ENCODE results near the gene MGAM2.
"Not testable (repeated sequence)": the region's sequence is repeated elsewhere in the genome, so short reads cannot be mapped to it uniquely, and the experiment has no call there.

The MGAM2 gene

DNA sequence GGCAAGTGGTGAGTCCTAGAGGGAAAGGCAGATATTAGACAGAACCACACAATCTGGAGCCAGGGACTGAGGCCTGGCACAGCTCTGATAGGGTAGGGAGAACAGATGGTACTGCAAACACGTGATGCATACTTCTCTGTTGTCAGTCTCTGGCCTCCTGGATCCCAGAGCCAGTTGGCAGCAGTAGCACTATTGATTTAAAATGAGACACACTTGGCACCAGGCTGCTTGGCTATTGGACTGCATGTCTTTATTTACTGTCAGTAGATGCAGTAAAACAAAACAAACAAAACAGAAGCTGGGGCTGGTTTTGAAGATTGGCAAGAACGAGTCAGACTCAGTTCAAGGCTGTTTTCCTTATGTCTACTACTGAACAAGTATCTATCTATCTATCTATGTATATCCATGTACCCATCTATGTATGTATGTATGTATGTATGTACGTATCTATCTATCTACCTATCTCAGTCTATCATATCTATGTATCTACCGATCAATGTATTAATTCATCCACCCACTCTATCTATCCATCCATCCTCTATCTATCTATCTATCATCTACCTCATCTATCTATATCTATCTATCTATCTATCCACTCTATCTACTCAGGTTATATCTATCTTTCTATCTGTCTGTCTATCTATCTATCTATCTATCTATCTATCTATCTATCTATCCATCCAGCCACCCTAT lies 23.4 kb upstream of the MGAM2 start:
- DNase-seq (ENCODE audit: low spot score), result no peak
- in situ Hi-C loops (cut with MboI; ENCODE audit: low sequenced_read_pairs, unreplicated experiment), result no loop called here
- TF ChIP-seq, protein P1, sequence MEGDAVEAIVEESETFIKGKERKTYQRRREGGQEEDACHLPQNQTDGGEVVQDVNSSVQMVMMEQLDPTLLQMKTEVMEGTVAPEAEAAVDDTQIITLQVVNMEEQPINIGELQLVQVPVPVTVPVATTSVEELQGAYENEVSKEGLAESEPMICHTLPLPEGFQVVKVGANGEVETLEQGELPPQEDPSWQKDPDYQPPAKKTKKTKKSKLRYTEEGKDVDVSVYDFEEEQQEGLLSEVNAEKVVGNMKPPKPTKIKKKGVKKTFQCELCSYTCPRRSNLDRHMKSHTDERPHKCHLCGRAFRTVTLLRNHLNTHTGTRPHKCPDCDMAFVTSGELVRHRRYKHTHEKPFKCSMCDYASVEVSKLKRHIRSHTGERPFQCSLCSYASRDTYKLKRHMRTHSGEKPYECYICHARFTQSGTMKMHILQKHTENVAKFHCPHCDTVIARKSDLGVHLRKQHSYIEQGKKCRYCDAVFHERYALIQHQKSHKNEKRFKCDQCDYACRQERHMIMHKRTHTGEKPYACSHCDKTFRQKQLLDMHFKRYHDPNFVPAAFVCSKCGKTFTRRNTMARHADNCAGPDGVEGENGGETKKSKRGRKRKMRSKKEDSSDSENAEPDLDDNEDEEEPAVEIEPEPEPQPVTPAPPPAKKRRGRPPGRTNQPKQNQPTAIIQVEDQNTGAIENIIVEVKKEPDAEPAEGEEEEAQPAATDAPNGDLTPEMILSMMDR (IDR thresholded peaks at IDR 0.05; ENCODE audit: borderline replicate concordance, control extremely low read depth, extremely low read depth, insufficient read depth, missing control alignments), result no peak

DNA sequence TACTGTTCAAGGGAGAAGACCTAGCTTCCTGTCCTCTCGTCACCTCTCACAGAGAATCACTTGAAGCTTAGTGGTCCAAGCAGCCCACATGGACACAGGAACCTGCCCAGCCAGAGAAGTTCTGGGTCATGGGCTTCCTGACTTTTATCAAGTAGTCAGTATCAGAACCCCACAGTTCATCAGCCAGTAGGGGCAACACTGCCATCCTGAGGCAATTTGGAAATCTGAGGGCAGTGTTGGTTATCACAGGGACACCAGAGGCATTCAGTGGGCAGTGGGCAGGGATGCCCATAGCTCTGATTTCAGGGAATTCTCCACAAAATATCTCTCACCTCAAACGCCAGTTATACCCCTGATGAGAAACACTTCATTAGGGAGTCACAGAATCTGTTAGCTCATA lies 22.5 kb upstream of the MGAM2 start:
- in situ Hi-C loops (cut with MboI; ENCODE audit: low sequenced_read_pairs, unreplicated experiment), result no loop called here
- TF ChIP-seq, protein P1 (IDR thresholded peaks at IDR 0.05; ENCODE audit: borderline replicate concordance, control extremely low read depth, extremely low read depth, insufficient read depth, missing control alignments), result no peak
- no peak for DNase-seq (ENCODE audit: low spot score)

DNA sequence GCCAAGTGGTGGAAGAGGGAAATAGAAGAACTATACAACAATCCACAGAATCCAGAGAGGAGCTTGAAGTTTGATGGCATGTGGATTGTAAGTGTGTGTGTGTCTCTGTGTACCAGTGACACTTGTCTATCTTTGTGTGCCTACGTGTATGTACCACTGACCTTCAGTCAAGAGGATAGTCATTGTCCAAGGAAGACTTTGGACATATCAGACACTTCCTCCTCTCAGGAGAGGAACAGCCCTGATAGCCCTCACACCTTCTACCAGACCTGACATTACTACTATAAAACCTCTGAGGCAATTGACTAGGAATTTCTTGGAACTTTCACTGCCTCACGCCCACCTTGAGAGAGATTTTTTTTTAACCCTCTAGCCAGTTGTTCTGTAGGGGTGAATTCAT lies 19.6 kb upstream of the MGAM2 start:
- DNase-seq (ENCODE audit: low spot score), result no peak
- TF ChIP-seq, protein P1 (IDR thresholded peaks at IDR 0.05; ENCODE audit: borderline replicate concordance, control extremely low read depth, extremely low read depth, insufficient read depth, missing control alignments), result no peak
- in situ Hi-C loops (cut with MboI; ENCODE audit: low sequenced_read_pairs, unreplicated experiment), result no loop called here

DNA sequence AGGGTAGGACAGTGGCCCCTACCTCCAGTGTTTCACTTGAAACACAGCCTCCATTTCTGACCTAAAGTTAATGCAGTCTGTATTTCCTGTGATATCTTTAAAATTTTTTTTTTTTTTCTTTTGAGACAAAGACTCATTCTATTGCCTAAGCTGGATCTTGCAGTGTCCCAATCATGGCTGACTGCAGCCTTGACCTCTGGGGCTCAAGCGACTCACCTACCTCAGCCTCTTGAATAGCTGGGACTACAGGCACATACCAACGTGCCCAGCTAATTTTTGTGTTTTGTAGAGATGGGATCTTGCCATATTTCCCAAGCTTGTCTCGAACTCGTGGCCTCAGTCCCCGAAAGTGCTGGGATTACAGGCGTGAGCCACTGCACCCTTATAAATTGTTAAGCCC lies 16.7 kb upstream of the MGAM2 start:
- DNase-seq (ENCODE audit: low spot score), result no peak
- in situ Hi-C loops (cut with MboI; ENCODE audit: low sequenced_read_pairs, unreplicated experiment), result no loop called here
- TF ChIP-seq, protein P1 (IDR thresholded peaks at IDR 0.05; ENCODE audit: borderline replicate concordance, control extremely low read depth, extremely low read depth, insufficient read depth, missing control alignments), result no peak

DNA sequence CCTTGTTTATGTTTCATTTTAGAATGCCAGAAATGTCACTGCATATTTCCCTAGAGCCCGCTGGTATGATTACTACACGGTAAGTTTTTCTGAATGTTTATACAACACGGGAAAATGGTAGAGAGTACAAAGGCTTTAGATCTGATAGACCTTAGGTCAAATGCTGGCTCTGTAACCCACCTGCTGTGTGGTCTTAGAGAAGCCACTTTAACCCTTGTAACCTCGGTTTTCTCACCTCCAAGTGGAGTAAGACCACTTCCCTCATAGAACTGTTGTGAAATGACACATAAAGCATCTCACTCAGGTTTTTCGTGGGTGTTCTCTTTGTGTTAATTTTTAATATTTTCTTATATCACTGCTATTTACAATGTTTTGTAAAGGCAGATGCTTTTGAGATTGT lies 13.9 kb upstream of the MGAM2 start:
- DNase-seq (ENCODE audit: low spot score), result no peak
- in situ Hi-C loops (cut with MboI; ENCODE audit: low sequenced_read_pairs, unreplicated experiment), result no loop called here
- TF ChIP-seq, protein P1 (IDR thresholded peaks at IDR 0.05; ENCODE audit: borderline replicate concordance, control extremely low read depth, extremely low read depth, insufficient read depth, missing control alignments), result no peak

DNA sequence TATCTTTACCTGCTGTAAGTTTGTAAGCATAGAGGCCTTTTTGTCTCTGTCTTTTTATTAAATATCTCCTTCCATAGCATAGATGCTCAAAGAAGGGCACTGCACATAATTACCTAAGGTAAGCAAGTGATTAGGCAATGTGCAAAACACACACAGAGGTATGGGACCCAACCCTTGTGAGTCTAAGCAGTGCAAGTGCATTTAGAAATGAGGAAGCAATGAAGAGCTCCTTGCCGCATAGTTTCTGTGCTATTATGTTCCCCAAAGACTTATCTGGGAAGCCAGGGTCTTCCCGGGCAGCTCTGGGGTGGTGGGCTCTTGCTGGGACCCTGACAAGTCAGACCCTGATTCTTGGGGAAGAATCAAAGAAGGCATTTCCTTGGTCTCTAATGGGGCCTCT lies 13.5 kb upstream of the MGAM2 start:
- TF ChIP-seq, protein P1 (IDR thresholded peaks at IDR 0.05; ENCODE audit: borderline replicate concordance, control extremely low read depth, extremely low read depth, insufficient read depth, missing control alignments), result no peak
- in situ Hi-C loops (cut with MboI; ENCODE audit: low sequenced_read_pairs, unreplicated experiment), result no loop called here
- no peak for DNase-seq (ENCODE audit: low spot score)

DNA sequence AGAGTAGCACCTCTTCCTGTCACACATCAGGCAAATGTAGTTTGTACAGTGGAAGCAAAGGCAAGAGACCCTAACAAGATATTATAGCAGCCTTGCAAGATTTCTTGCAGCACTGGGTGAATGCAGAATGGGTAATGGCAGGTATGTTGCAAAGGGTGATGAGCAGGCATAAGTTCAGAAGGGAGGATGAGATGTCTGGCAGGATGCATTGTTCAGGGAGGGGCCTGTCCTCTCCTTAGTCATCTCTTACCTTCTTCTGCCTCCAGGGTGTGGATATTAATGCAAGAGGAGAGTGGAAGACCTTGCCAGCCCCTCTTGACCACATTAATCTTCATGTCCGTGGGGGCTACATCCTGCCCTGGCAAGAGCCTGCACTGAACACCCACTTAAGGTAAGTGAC lies 12.2 kb upstream of the MGAM2 start:
- in situ Hi-C loops (cut with MboI; ENCODE audit: low sequenced_read_pairs, unreplicated experiment), result not testable (repeated sequence)

More for the DNA sequence above, 12.2 kb upstream of the MGAM2 start:
- not testable (repeated sequence) for DNase-seq (ENCODE audit: low spot score)

All from GM13976 (cell line).